IPS-15b (cell line): ENCODE data around the gene VAMP8.
"Not testable (repeated sequence)": the region's sequence is repeated elsewhere in the genome, so short reads cannot be mapped to it uniquely, and the experiment has no call there.

Source experiments
- H3K27me3 ChIP-seq: one replicate; pipeline ENCODE4 v1.6.1; 2013; ENCODE audit warnings: low read length; ENCODE audit not compliant: control insufficient read depth, insufficient read depth
- H3K36me3 ChIP-seq: one replicate; pipeline ENCODE4 v1.6.1; 2013; ENCODE audit warnings: low read length; ENCODE audit not compliant: control insufficient read depth, insufficient read depth
- H3K4me1 ChIP-seq: one replicate; pipeline ENCODE4 v1.6.1; 2013; ENCODE audit warnings: mild to moderate bottlenecking, low read length; ENCODE audit not compliant: control insufficient read depth, insufficient read depth
- H3K4me3 ChIP-seq: one replicate; pipeline ENCODE4 v1.5.1; 2013; ENCODE audit warnings: low read depth, low read length
- H3K9ac ChIP-seq: one replicate; pipeline ENCODE4 v1.6.1; 2013; ENCODE audit warnings: low read depth, mild to moderate bottlenecking, low read length
- H3K9me3 ChIP-seq: one replicate; pipeline ENCODE4 v1.6.1; 2013; ENCODE audit warnings: mild to moderate bottlenecking, low read length; ENCODE audit not compliant: control insufficient read depth, insufficient read depth

VAMP8 gene

GRCh38 chr2:85548608-85548900 is 28.8 kb upstream of the VAMP8 start:
- Histone ChIP-seq H3K9ac (no peak overlapping the region), H3K27me3 (no peaks in the 10 kb centered on the region), H3K4me3 (no peak overlapping the region), H3K9me3 (no peaks in the 10 kb centered on the region), H3K4me1 (no peaks in the 10 kb centered on the region), H3K36me3 (peaks cover 39% of the 10 kb centered on the region)

DNA sequence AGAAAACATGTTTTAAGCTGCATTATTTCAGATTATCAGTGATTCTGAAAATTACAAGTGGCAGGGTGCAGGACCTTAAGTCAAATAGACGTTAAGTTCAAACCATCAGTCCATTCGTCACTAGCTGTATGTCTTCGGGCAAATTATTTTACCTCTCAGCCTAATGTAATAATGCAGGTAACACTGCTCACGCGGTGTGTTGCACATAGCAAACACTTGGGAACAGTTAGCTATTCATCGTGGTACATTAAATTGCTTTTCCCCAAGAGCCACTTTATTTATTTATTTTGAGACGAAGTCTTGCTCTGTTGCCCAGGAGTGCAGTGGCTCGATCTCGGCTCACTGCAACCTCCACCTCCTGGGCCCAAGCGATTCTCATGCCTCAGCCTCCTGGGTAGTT is 28.3 kb upstream of the VAMP8 start:
- H3K4me3 ChIP-seq, result no peak overlapping the region
- H3K9me3 ChIP-seq, result no peaks in the 10 kb centered on the region
- H3K36me3 ChIP-seq, result peaks cover 39% of the 10 kb centered on the region
- H3K4me1 ChIP-seq, result no peaks in the 10 kb centered on the region
- no peaks in the 10 kb centered on the region for H3K27me3 ChIP-seq
- H3K9ac ChIP-seq, result no peak overlapping the region

GRCh38 chr2:85549826-85550225 is 27.6 kb upstream of the VAMP8 start:
- peaks cover 39% of the 10 kb centered on the region for H3K36me3 ChIP-seq
- H3K9ac ChIP-seq, result no peak overlapping the region
- H3K4me1 ChIP-seq, result no peaks in the 10 kb centered on the region
- no peak overlapping the region for H3K4me3 ChIP-seq
- H3K27me3 ChIP-seq, result no peaks in the 10 kb centered on the region
- no peaks in the 10 kb centered on the region for H3K9me3 ChIP-seq

DNA sequence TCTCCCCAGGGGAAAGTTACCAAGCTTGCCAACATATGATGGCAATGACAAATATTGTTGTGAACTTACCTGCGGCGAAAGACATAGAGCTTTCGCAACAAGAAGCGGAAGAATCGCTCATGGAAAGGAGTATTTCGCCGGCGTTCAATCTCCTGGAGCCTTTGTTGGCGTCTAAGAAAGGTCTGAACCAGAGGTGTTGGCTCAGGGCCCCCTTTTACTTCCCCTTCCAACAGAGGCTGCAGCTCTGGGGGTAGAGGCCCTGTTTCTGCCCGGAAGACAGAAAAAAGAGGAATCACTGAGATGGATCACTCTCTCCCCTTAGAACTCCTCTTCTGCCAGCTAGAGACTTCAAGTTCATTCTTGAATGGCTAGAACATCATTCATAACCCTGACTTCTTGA is 26.9 kb upstream of the VAMP8 start:
- Histone ChIP-seq H3K9me3 (no peaks in the 10 kb centered on the region), H3K36me3 (peaks cover 37% of the 10 kb centered on the region), H3K9ac (no peak overlapping the region), H3K4me3 (no peak overlapping the region), H3K4me1 (no peaks in the 10 kb centered on the region), H3K27me3 (no peaks in the 10 kb centered on the region)

GRCh38 chr2:85551698-85552678 is 25.4 kb upstream of the VAMP8 start:
- Histone ChIP-seq H3K9me3 (no peaks in the 10 kb centered on the region), H3K36me3 (peaks cover 35% of the 10 kb centered on the region), H3K9ac (no peak overlapping the region), H3K4me3 (no peak overlapping the region), H3K4me1 (no peaks in the 10 kb centered on the region), H3K27me3 (no peaks in the 10 kb centered on the region)

- Histone ChIP-seq H3K27me3 (no peaks in the 10 kb centered on the region), H3K4me1 (no peaks in the 10 kb centered on the region), H3K9me3 (no peaks in the 10 kb centered on the region), H3K9ac (no peak overlapping the region), H3K4me3 (no peak overlapping the region), H3K36me3 (peaks cover 36% of the 10 kb centered on the region)
These were observed 24.2 kb upstream of the VAMP8 start for GRCh38 chr2:85553184-85553583.

- Histone ChIP-seq H3K9ac (no peak overlapping the region), H3K36me3 (peaks cover 42% of the 10 kb centered on the region), H3K4me3 (no peak overlapping the region), H3K4me1 (no peaks in the 10 kb centered on the region), H3K27me3 (no peaks in the 10 kb centered on the region), H3K9me3 (no peaks in the 10 kb centered on the region)
These were observed 22.3 kb upstream of the VAMP8 start for GRCh38 chr2:85554980-85555612.

GRCh38 chr2:85557130-85557529 is 20.3 kb upstream of the VAMP8 start:
- H3K9ac ChIP-seq, result no peak overlapping the region
- no peaks in the 10 kb centered on the region for H3K27me3 ChIP-seq
- no peak overlapping the region for H3K4me3 ChIP-seq
- no peaks in the 10 kb centered on the region for H3K9me3 ChIP-seq
- H3K4me1 ChIP-seq, result no peaks in the 10 kb centered on the region
- peaks cover 25% of the 10 kb centered on the region for H3K36me3 ChIP-seq

DNA sequence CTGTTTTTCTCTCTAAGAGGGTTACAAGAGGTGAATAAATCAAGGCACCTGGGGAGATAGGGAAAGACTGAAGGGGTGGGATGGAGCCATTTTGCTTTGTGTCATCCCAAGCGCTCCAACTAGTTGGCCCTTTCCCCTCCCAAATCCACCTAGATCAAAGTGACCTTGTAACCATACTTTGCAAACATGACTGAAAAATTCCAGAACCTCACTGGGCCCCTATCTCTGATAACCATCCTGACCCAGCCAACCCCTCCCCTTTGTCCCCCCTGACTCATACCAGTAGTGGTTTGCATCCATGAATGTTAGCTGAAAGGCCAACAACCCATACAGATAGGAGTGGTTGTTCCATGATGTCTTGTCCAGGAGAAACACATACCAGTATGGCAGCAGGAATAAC is 19.2 kb upstream of the VAMP8 start:
- Histone ChIP-seq H3K9ac (no peak overlapping the region), H3K27me3 (no peaks in the 10 kb centered on the region), H3K36me3 (peaks cover 18% of the 10 kb centered on the region)

GRCh38 chr2:85560403-85560726 is 17.0 kb upstream of the VAMP8 start:
- not testable (repeated sequence) for H3K27me3 ChIP-seq, H3K9ac ChIP-seq, H3K36me3 ChIP-seq, H3K4me1 ChIP-seq, H3K9me3 ChIP-seq
- peak overlapping the region; percentile 97 for H3K4me3 ChIP-seq

More for the DNA sequence above, 19.2 kb upstream of the VAMP8 start:
- no peaks in the 10 kb centered on the region for H3K4me1 ChIP-seq
- H3K4me3 ChIP-seq, result no peak overlapping the region
- no peaks in the 10 kb centered on the region for H3K9me3 ChIP-seq

DNA sequence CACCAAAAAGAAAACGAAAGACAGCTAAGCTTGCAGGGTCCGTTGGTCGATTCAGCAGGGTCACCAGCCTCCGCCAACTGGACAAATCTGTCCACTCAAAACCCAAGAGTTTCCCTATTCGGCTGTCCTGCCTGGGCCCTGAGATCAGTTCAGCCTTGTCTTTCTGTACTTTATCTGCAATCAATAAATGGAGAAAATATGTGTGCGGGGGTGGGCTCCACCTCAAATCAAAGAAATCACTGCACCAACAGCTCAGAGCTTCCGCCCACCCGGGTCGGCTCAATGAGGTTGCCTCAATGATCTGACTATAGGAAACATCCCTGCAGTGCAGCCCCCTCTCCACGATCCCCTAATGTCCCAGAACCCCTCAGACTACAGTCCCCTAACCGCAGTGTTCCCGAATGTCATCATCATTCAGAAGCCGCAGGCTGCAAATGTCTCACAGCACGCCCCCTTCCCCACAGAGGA is 16.5 kb upstream of the VAMP8 start:
- Histone ChIP-seq H3K27me3 (no peaks in the 10 kb centered on the region), H3K9ac (peak overlapping the region; percentile 9), H3K4me3 (peak overlapping the region; percentile 97), H3K36me3 (peaks cover 10% of the 10 kb centered on the region), H3K4me1 (no peaks in the 10 kb centered on the region), H3K9me3 (no peaks in the 10 kb centered on the region)
